ENCODE results near the gene TCF4.

DNA sequence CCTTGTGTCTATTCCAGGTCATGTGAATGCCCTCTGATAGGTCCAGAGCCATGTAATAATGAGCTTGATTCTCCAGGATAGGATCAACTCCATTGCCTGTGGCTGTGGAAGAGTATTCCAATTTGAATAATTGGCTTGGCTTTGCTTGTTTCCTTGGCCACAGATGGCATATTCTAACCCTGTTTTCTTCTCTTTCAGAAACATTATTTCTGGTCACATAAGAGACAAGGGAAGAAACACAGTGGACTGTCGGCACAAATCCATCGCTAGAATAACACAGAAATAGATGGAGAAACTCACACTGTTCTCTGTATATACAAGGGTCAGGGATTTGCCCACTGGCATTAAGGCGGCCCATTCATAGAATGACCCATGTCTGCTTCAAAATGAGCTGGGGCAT lies 350.3 kb downstream of the TCF4 start:
- TF ChIP-seq, protein P1, sequence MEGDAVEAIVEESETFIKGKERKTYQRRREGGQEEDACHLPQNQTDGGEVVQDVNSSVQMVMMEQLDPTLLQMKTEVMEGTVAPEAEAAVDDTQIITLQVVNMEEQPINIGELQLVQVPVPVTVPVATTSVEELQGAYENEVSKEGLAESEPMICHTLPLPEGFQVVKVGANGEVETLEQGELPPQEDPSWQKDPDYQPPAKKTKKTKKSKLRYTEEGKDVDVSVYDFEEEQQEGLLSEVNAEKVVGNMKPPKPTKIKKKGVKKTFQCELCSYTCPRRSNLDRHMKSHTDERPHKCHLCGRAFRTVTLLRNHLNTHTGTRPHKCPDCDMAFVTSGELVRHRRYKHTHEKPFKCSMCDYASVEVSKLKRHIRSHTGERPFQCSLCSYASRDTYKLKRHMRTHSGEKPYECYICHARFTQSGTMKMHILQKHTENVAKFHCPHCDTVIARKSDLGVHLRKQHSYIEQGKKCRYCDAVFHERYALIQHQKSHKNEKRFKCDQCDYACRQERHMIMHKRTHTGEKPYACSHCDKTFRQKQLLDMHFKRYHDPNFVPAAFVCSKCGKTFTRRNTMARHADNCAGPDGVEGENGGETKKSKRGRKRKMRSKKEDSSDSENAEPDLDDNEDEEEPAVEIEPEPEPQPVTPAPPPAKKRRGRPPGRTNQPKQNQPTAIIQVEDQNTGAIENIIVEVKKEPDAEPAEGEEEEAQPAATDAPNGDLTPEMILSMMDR (IDR thresholded peaks at IDR 0.05): no peak
- no peak for TF ChIP-seq POLR2A (IDR thresholded peaks at IDR 0.05)
